ENCODE measurements around the gene RASA1.

The RASA1 gene

DNA sequence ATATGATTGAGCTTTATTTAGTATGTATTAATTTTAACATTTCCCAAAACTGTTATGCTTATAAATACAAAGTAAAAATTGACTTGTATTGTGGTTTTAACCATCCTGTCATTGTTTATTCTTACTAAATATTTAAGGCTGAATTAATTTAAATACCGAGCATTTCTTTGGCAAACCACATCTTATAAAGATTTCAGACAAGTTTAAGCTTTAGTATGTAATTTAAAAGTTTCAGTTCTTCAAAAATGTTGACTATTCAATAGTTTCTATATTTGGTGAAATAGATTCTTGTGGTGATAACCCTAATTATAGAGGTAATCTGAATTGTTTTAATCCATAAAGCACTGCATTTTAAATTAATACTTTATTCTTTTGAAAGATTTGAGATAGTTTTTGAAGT lies 79.6 kb downstream of the RASA1 start:
- peaks cover 0 to 5% (median 0%) of the 10 kb centered on the region in 5 donors for H3K4me1 ChIP-seq (ENCODE audit: control insufficient read depth in 5 of 5, insufficient read depth in 5 of 5, low read length in 5 of 5)
- no peaks in the 10 kb centered on the region for H3K27me3 ChIP-seq (ENCODE audit: control insufficient read depth in 5 of 5, insufficient read depth in 4 of 5, low read length in 5 of 5)
- no peak overlapping the region for H3K9ac ChIP-seq (ENCODE audit: low read length in 5 of 5)
- H3K27ac ChIP-seq (ENCODE audit: low read depth, low read length), result no peak overlapping the region
- peaks cover 10 to 19% (median 14%) of the 10 kb centered on the region in 5 donors for H3K36me3 ChIP-seq (ENCODE audit: control insufficient read depth in 5 of 5, insufficient read depth in 5 of 5, low read length in 5 of 5)
- no peak overlapping the region for H3K4me3 ChIP-seq (ENCODE audit: low read depth in 1 of 5, low read length in 5 of 5)
- H3K9me3 ChIP-seq (ENCODE audit: control insufficient read depth in 5 of 5, low read length in 5 of 5), result no peaks in the 10 kb centered on the region

- Histone ChIP-seq H3K27ac (ENCODE audit: low read depth, low read length) (no peak overlapping the region), H3K9me3 (ENCODE audit: control insufficient read depth in 5 of 5, low read length in 5 of 5) (no peaks in the 10 kb centered on the region), H3K36me3 (ENCODE audit: control insufficient read depth in 5 of 5, insufficient read depth in 5 of 5, low read length in 5 of 5) (peaks cover 8 to 19% (median 11%) of the 10 kb centered on the region in 5 donors), H3K4me1 (ENCODE audit: control insufficient read depth in 5 of 5, insufficient read depth in 5 of 5, low read length in 5 of 5) (peaks cover 0 to 5% (median 0%) of the 10 kb centered on the region in 5 donors), H3K27me3 (ENCODE audit: control insufficient read depth in 5 of 5, insufficient read depth in 4 of 5, low read length in 5 of 5) (no peaks in the 10 kb centered on the region), H3K4me3 (ENCODE audit: low read depth in 1 of 5, low read length in 5 of 5) (no peak overlapping the region), H3K9ac (ENCODE audit: low read length in 5 of 5) (no peak overlapping the region)
Observed at GRCh38 chr5:87347841-87348240, 80.2 kb downstream of the RASA1 start.

DNA sequence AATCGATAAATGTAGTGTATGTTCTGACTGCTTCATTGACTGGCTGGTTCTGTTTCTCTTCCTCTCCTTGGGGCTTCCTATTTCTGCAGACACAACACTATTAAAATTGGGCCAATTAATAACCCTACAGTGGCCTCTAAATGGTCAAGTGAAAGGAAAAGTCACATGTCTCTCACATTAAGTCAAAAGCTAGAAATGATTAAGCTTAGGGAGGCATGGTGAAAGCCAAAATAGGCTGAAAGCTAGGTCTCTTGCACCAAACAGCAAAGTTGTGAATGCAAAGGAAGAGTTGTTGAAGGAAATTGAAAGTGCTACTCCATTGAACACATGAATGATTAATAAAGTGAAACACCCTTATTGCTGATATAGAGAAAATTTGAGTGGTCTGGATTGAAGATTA lies 86.8 kb downstream of the RASA1 start:
- H3K27ac ChIP-seq (ENCODE audit: low read depth, low read length), result no peak overlapping the region
- H3K36me3 ChIP-seq (ENCODE audit: control insufficient read depth in 5 of 5, insufficient read depth in 5 of 5, low read length in 5 of 5), result peaks cover 9 to 45% (median 18%) of the 10 kb centered on the region in 5 donors
- H3K9me3 ChIP-seq (ENCODE audit: control insufficient read depth in 5 of 5, low read length in 5 of 5), result no peaks in the 10 kb centered on the region

GRCh38 chr5:87359106-87359505 lies 91.4 kb downstream of the RASA1 start:
- H3K9me3 ChIP-seq (ENCODE audit: control insufficient read depth in 5 of 5, low read length in 5 of 5), result no peaks in the 10 kb centered on the region
- H3K4me3 ChIP-seq (ENCODE audit: low read depth in 1 of 5, low read length in 5 of 5), result no peak overlapping the region
- peaks cover 0 to 26% (median 10%) of the 10 kb centered on the region in 5 donors for H3K4me1 ChIP-seq (ENCODE audit: control insufficient read depth in 5 of 5, insufficient read depth in 5 of 5, low read length in 5 of 5)
- no peak overlapping the region for H3K27ac ChIP-seq (ENCODE audit: low read depth, low read length)
- H3K9ac ChIP-seq (ENCODE audit: low read length in 5 of 5), result no peak overlapping the region
- H3K36me3 ChIP-seq (ENCODE audit: control insufficient read depth in 5 of 5, insufficient read depth in 5 of 5, low read length in 5 of 5), result peaks cover 5 to 33% (median 11%) of the 10 kb centered on the region in 5 donors
- no peaks in the 10 kb centered on the region for H3K27me3 ChIP-seq (ENCODE audit: control insufficient read depth in 5 of 5, insufficient read depth in 4 of 5, low read length in 5 of 5)

More for the DNA sequence above, 86.8 kb downstream of the RASA1 start:
- Histone ChIP-seq H3K9ac (ENCODE audit: low read length in 5 of 5) (no peak overlapping the region), H3K27me3 (ENCODE audit: control insufficient read depth in 5 of 5, insufficient read depth in 4 of 5, low read length in 5 of 5) (no peaks in the 10 kb centered on the region), H3K4me3 (ENCODE audit: low read depth in 1 of 5, low read length in 5 of 5) (no peak overlapping the region), H3K4me1 (ENCODE audit: control insufficient read depth in 5 of 5, insufficient read depth in 5 of 5, low read length in 5 of 5) (no peaks in the 10 kb centered on the region)

GRCh38 chr5:87360132-87360531 lies 92.4 kb downstream of the RASA1 start:
- Histone ChIP-seq H3K9ac (ENCODE audit: low read length in 5 of 5) (no peak overlapping the region), H3K4me3 (ENCODE audit: low read depth in 1 of 5, low read length in 5 of 5) (no peak overlapping the region), H3K27ac (ENCODE audit: low read depth, low read length) (peak overlapping the region; percentile 74), H3K36me3 (ENCODE audit: control insufficient read depth in 5 of 5, insufficient read depth in 5 of 5, low read length in 5 of 5) (peaks cover 5 to 29% (median 15%) of the 10 kb centered on the region in 5 donors), H3K4me1 (ENCODE audit: control insufficient read depth in 5 of 5, insufficient read depth in 5 of 5, low read length in 5 of 5) (peaks cover 0 to 26% (median 10%) of the 10 kb centered on the region in 5 donors), H3K27me3 (ENCODE audit: control insufficient read depth in 5 of 5, insufficient read depth in 4 of 5, low read length in 5 of 5) (no peaks in the 10 kb centered on the region), H3K9me3 (ENCODE audit: control insufficient read depth in 5 of 5, low read length in 5 of 5) (no peaks in the 10 kb centered on the region)

DNA sequence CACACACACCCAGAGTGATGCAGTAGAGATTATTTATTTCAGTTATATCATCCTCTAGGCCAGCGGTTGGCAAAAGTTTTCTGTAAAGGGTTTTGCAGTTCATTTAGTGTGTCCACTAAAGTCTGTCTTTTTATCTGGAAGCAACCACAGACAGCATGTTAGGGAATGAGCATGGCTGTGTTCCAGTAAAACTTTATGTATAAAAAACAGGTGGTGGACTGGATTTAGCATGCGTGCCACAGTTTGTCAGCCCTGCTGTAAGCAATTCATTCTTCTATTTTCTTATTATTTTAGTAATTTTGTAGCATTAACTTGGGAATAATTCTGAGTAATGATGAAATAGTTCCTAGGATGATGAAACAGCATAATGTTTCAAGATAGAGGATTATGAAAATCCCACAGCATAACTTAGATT lies 93.4 kb downstream of the RASA1 start:
- H3K27ac ChIP-seq (ENCODE audit: low read depth, low read length), result peak overlapping the region; percentile 74
- peaks cover 2 to 25% (median 15%) of the 10 kb centered on the region in 5 donors for H3K36me3 ChIP-seq (ENCODE audit: control insufficient read depth in 5 of 5, insufficient read depth in 5 of 5, low read length in 5 of 5)
- no peaks in the 10 kb centered on the region for H3K9me3 ChIP-seq (ENCODE audit: control insufficient read depth in 5 of 5, low read length in 5 of 5)
- no peak overlapping the region for H3K9ac ChIP-seq (ENCODE audit: low read length in 5 of 5)
- H3K4me3 ChIP-seq (ENCODE audit: low read depth in 1 of 5, low read length in 5 of 5), result no peak overlapping the region
- no peaks in the 10 kb centered on the region for H3K27me3 ChIP-seq (ENCODE audit: control insufficient read depth in 5 of 5, insufficient read depth in 4 of 5, low read length in 5 of 5)
- peaks cover 0 to 26% (median 10%) of the 10 kb centered on the region in 5 donors for H3K4me1 ChIP-seq (ENCODE audit: control insufficient read depth in 5 of 5, insufficient read depth in 5 of 5, low read length in 5 of 5)

DNA sequence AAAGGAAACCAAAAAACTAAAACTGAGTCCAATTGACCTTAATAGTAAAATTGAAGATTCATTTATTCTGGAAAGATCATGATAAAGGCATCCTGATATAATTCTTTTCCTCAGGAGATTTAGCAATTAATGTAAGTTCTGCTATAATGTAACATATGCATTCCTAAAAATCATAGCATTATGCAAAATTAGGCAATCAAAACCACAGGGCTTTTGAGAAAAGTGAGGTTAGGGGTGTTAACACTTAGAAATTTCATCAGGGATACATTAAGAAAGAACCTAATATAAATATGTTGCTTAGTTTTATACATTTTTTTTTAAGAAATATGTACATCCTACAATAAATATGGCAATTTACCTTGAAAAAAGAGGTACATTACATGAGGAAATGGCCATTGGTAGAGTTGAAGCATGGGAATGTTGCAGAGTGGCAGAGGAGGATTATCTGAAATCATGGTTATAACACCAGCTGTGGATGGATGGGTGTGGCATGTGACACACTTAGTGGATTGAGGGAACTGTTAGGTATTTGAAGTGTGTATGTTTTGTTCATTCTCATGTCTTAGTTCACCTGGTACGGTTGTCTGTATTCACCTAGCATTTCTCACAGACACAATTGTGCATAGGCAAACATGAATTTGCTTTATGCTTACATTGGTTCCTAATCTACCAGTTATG lies 94.0 kb downstream of the RASA1 start:
- H3K9ac ChIP-seq (ENCODE audit: low read length in 5 of 5), result peak overlapping the region in 1 of 5 donors; percentile 10
- no peaks in the 10 kb centered on the region for H3K27me3 ChIP-seq (ENCODE audit: control insufficient read depth in 5 of 5, insufficient read depth in 4 of 5, low read length in 5 of 5)
- H3K27ac ChIP-seq (ENCODE audit: low read depth, low read length), result peak overlapping the region; percentile 74
- H3K36me3 ChIP-seq (ENCODE audit: control insufficient read depth in 5 of 5, insufficient read depth in 5 of 5, low read length in 5 of 5), result peaks cover 2 to 29% (median 14%) of the 10 kb centered on the region in 5 donors
- no peak overlapping the region for H3K4me3 ChIP-seq (ENCODE audit: low read depth in 1 of 5, low read length in 5 of 5)
- H3K9me3 ChIP-seq (ENCODE audit: control insufficient read depth in 5 of 5, low read length in 5 of 5), result no peaks in the 10 kb centered on the region
- peaks cover 0 to 26% (median 10%) of the 10 kb centered on the region in 5 donors for H3K4me1 ChIP-seq (ENCODE audit: control insufficient read depth in 5 of 5, insufficient read depth in 5 of 5, low read length in 5 of 5)

- no peaks in the 10 kb centered on the region for H3K27me3 ChIP-seq (ENCODE audit: control insufficient read depth in 5 of 5, insufficient read depth in 4 of 5, low read length in 5 of 5)
- no peak overlapping the region for H3K27ac ChIP-seq (ENCODE audit: low read depth, low read length)
- no peak overlapping the region for H3K4me3 ChIP-seq (ENCODE audit: low read depth in 1 of 5, low read length in 5 of 5)
- H3K9me3 ChIP-seq (ENCODE audit: control insufficient read depth in 5 of 5, low read length in 5 of 5), result no peaks in the 10 kb centered on the region
- no peak overlapping the region for H3K9ac ChIP-seq (ENCODE audit: low read length in 5 of 5)
- peaks cover 0 to 7% (median 0%) of the 10 kb centered on the region in 5 donors for H3K4me1 ChIP-seq (ENCODE audit: control insufficient read depth in 5 of 5, insufficient read depth in 5 of 5, low read length in 5 of 5)
- peaks cover 6 to 46% (median 22%) of the 10 kb centered on the region in 5 donors for H3K36me3 ChIP-seq (ENCODE audit: control insufficient read depth in 5 of 5, insufficient read depth in 5 of 5, low read length in 5 of 5)
Observed at GRCh38 chr5:87367243-87367642, 99.6 kb downstream of the RASA1 start.

- H3K4me1 ChIP-seq (ENCODE audit: control insufficient read depth in 5 of 5, insufficient read depth in 5 of 5, low read length in 5 of 5), result peaks cover 0 to 3% (median 0%) of the 10 kb centered on the region in 5 donors
- H3K27ac ChIP-seq (ENCODE audit: low read depth, low read length), result no peak overlapping the region
- H3K4me3 ChIP-seq (ENCODE audit: low read depth in 1 of 5, low read length in 5 of 5), result no peak overlapping the region
- H3K9me3 ChIP-seq (ENCODE audit: control insufficient read depth in 5 of 5, low read length in 5 of 5), result no peaks in the 10 kb centered on the region
- peaks cover 7 to 59% (median 33%) of the 10 kb centered on the region in 5 donors for H3K36me3 ChIP-seq (ENCODE audit: control insufficient read depth in 5 of 5, insufficient read depth in 5 of 5, low read length in 5 of 5)
- no peaks in the 10 kb centered on the region for H3K27me3 ChIP-seq (ENCODE audit: control insufficient read depth in 5 of 5, insufficient read depth in 4 of 5, low read length in 5 of 5)
- H3K9ac ChIP-seq (ENCODE audit: low read length in 5 of 5), result no peak overlapping the region
Observed at GRCh38 chr5:87368601-87369000, 100.9 kb downstream of the RASA1 start.

- Histone ChIP-seq H3K4me3 (ENCODE audit: low read depth in 1 of 5, low read length in 5 of 5) (no peak overlapping the region), H3K9me3 (ENCODE audit: control insufficient read depth in 5 of 5, low read length in 5 of 5) (no peaks in the 10 kb centered on the region), H3K27ac (ENCODE audit: low read depth, low read length) (no peak overlapping the region), H3K4me1 (ENCODE audit: control insufficient read depth in 5 of 5, insufficient read depth in 5 of 5, low read length in 5 of 5) (no peaks in the 10 kb centered on the region), H3K36me3 (ENCODE audit: control insufficient read depth in 5 of 5, insufficient read depth in 5 of 5, low read length in 5 of 5) (peaks cover 7 to 55% (median 33%) of the 10 kb centered on the region in 5 donors), H3K27me3 (ENCODE audit: control insufficient read depth in 5 of 5, insufficient read depth in 4 of 5, low read length in 5 of 5) (no peaks in the 10 kb centered on the region), H3K9ac (ENCODE audit: low read length in 5 of 5) (no peak overlapping the region)
Observed at GRCh38 chr5:87369431-87369830, 101.7 kb downstream of the RASA1 start.
